GM12878 (cell line): ENCODE measurements around the gene IGFBP1.

Source experiments
- CTCF ChIP-seq, 3 experiments: IDR thresholded peaks in 2 of 3; conservative IDR thresholded peaks in 1 of 3; 2 replicates each; pipeline ENCODE4 v1.5.1; 2011; ENCODE audit warnings: low read depth in 3 of 3, low read length in 3 of 3, mild to moderate bottlenecking in 3 of 3, control low read depth in 2 of 3, moderate library complexity in 2 of 3, inconsistent platforms in 1 of 3, mixed read lengths in 1 of 3; ENCODE audit not compliant: control insufficient read depth in 2 of 3, insufficient read depth in 1 of 3; ENCODE audit errors: extremely low read depth in 1 of 3
- ELK1 ChIP-seq: IDR thresholded peaks from 2 replicates; pipeline ENCODE4 v1.6.1; 2012; ENCODE audit warnings: low read depth, low read length, improper control_type of control experiment
- EP300 ChIP-seq, 2 experiments: fragments of 150-350 bp in 1 of 2; IDR thresholded peaks; 2 replicates each; pipeline ENCODE4 v1.6.1; 2011 to 2012; ENCODE audit warnings: low read depth in 2 of 2, low read length in 2 of 2, borderline replicate concordance in 1 of 2, improper control_type of control experiment in 1 of 2, inconsistent platforms in 1 of 2; ENCODE audit not compliant: control insufficient read depth in 1 of 2
- NR2C2 ChIP-seq: IDR thresholded peaks from 2 replicates; pipeline ENCODE4 v1.6.1; 2011; ENCODE audit warnings: borderline replicate concordance, low read depth; ENCODE audit not compliant: control insufficient read depth, insufficient read length
- POLR2A ChIP-seq: IDR thresholded peaks from 2 replicates; pipeline ENCODE4 v1.6.1; 2011; ENCODE audit warnings: low read depth, mild to moderate bottlenecking, low read length
- RELB ChIP-seq: fragments of 450-650 bp; IDR thresholded peaks from 2 replicates; pipeline ENCODE4 v1.6.1; 2017; ENCODE audit warnings: low read depth, mild to moderate bottlenecking, moderate library complexity
- SMC3 ChIP-seq: IDR thresholded peaks from 2 replicates; pipeline ENCODE4 v1.6.1; 2011; ENCODE audit warnings: low read length, improper control_type of control experiment, borderline replicate concordance
- SUZ12 ChIP-seq: fragments of 200-600 bp; sonication (generic); IDR thresholded peaks from one replicate; pipeline ENCODE4 v1.6.1; 2018; ENCODE audit warnings: antibody characterized with exemption, mild to moderate bottlenecking; ENCODE audit not compliant: unreplicated experiment

GRCh38 chr7:45885264-45885882 is 2.9 kb upstream of the IGFBP1 start:
- TF ChIP-seq POLR2A (no peak), EP300 (IDR thresholded peaks at IDR 0.05; ENCODE audit: borderline replicate concordance in 1 of 2, control insufficient read depth in 1 of 2, low read depth in 2 of 2, low read length in 2 of 2) (no peak), SUZ12 (no peak), CTCF (IDR thresholded peaks at IDR 0.05 in 2 of 3, conservative IDR thresholded peaks at IDR 0.05 in 1 of 3; ENCODE audit: control insufficient read depth in 2 of 3, extremely low read depth in 1 of 3, insufficient read depth in 1 of 3, low read depth in 3 of 3, low read length in 3 of 3) (no peak), NR2C2 (no peak), RELB (no peak), ELK1 (no peak), SMC3 (no peak)
